ENCODE measurements around the gene SDC3.

SDC3 gene

GRCh38 chr1:30822006-30822405, 86.6 kb downstream of the SDC3 start:
- in situ Hi-C loops (cut with HindIII; ENCODE audit: low sequenced_read_pairs) = no loop called here
- no peak for DNase-seq (ENCODE audit: low read depth, low spot score)
- no peak for TF ChIP-seq CTCF (IDR thresholded peaks at IDR 0.05; ENCODE audit: low read depth, low read length)
- no peak overlapping the region for H3K4me3 ChIP-seq (ENCODE audit: low read depth, low read length)

DNA sequence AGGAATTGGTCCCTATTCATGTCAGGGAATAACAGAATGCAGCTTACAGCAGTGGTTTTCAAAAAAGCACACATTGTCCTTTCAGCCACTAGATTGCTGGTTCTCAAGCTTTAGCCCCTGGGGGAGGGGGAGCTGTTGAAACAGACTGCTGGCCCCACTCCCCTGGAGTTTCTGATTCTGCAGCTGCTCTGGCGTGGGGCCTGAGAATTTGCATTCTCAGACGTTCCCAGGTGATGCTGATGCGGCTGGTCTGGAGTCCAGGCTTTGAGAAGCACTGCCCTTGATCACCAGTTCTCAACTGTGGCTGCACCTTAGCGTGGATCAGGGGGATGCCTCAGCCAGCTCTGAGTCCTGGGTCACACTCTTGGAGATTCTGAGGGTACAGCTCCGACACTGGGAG, 88.3 kb downstream of the SDC3 start:
- no peak for TF ChIP-seq CTCF (IDR thresholded peaks at IDR 0.05; ENCODE audit: low read depth, low read length)
- H3K4me3 ChIP-seq (ENCODE audit: low read depth, low read length) = no peak overlapping the region
- in situ Hi-C loops (cut with HindIII; ENCODE audit: low sequenced_read_pairs) = no loop called here
- no peak for DNase-seq (ENCODE audit: low read depth, low spot score)
